ENCODE data around the gene NPHP1.

NPHP1 gene

DNA sequence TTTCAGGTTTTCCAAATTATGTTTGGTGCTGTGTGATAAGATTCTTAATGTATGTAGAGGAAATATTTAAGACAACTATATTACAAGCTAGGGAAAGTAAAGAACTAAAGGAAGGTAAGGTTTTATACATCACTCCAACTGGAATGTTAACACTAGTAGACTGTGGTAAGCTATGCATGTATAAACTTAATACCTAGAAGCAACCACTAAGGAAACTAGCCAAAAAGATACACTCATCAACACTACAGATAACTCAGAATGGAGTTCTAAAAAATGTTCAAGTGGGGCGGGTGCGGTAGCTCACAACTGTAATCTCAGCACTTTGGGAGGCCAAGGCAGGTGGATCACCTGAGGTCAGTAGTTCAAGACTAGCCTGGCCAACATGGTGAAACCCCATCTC lies 51.4 kb downstream of the NPHP1 start:
- peak; percentile 36 for DNase-seq (ENCODE audit: low read depth)
- no peak overlapping the region for H3K4me3 ChIP-seq (ENCODE audit: low read length)
- TF ChIP-seq, protein P1, sequence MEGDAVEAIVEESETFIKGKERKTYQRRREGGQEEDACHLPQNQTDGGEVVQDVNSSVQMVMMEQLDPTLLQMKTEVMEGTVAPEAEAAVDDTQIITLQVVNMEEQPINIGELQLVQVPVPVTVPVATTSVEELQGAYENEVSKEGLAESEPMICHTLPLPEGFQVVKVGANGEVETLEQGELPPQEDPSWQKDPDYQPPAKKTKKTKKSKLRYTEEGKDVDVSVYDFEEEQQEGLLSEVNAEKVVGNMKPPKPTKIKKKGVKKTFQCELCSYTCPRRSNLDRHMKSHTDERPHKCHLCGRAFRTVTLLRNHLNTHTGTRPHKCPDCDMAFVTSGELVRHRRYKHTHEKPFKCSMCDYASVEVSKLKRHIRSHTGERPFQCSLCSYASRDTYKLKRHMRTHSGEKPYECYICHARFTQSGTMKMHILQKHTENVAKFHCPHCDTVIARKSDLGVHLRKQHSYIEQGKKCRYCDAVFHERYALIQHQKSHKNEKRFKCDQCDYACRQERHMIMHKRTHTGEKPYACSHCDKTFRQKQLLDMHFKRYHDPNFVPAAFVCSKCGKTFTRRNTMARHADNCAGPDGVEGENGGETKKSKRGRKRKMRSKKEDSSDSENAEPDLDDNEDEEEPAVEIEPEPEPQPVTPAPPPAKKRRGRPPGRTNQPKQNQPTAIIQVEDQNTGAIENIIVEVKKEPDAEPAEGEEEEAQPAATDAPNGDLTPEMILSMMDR (IDR thresholded peaks at IDR 0.05; ENCODE audit: insufficient read depth, low read depth, low read length, missing control alignments), result no peak

DNA sequence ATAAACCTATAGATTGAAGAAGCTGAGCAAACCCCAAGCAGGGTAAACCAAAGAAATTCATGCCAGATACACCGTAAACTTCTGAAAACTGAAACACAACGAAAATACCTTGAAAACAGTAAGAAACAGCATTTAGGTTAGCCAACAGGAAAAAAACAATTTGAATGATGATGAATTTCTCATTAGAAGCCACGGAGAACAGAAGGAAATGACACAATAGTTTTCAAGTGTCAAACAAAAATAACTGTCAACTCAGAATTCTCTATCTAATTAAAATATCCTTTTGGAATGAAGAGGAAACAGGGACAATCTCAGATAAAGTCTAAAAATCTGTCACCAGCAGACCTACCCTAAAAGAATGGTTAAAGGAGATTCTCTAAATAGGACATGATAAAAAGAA lies 51.9 kb downstream of the NPHP1 start:
- no peak for DNase-seq (ENCODE audit: low read depth)
- H3K4me3 ChIP-seq (ENCODE audit: low read length), result no peak overlapping the region
- TF ChIP-seq, protein P1 (IDR thresholded peaks at IDR 0.05; ENCODE audit: insufficient read depth, low read depth, low read length, missing control alignments), result no peak

DNA sequence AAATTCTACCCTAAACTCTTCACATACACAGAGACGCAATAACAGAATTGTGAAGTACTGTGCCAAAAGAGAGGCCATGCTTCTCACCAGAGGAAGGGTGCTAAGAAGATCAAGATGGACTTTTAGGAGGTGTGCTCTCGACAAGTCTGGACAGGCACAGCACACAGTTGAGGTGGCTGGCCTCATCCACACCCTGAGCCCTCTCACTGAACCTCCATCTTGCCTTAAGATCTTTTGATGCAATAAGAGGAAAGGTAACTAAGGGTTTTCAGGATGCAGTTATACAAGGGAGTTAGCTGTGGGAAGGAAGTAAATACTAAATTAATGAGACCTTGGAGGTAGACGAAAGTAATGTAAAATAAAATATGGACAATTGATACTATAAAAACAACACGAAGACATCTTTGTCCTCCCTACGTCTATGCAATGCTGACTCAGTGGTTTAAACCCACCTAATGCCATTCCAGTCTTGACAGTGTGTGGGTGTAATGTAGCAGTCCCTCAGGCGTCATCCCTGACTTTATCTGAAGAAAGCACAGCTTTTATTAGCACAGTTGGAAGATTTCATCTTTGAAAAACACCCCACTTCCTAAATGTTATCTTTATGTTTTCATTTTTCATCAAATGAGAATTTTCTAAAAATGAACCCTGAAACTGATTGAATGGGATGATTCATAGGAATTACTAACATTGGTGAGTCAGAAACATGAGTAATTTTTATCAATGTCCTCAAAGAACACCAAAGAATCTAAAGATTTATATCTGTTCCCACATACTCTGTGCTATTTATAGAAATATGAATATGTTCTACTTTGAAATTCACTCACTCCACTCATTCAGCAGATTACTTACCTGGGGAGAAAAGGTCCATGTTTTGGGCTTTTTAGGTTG lies 55.2 kb downstream of the NPHP1 start:
- DNase-seq (ENCODE audit: low read depth), result peak; percentile 75
- TF ChIP-seq, protein P1 (IDR thresholded peaks at IDR 0.05; ENCODE audit: insufficient read depth, low read depth, low read length, missing control alignments), result no peak
- no peak overlapping the region for H3K4me3 ChIP-seq (ENCODE audit: low read length)

DNA sequence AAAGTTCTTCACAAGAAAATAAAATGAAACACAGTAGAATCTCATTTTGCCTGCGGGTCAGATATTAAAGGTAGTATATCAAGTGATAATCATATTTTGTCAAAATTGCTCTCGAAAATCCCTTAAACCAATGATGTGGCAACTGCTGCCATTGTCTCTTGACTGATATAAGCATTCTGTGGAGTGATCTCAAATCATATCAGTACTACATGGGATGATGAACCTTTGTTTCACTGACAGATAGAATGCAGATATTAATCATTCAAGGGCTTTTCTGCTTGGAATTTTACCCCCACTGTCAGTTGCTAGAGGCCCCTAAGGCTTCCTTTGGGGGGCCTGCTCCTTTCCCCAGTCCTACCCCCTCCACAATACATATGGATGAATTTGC lies 57.9 kb downstream of the NPHP1 start:
- H3K4me3 ChIP-seq (ENCODE audit: low read length), result no peak overlapping the region
- no peak for DNase-seq (ENCODE audit: low read depth)
- TF ChIP-seq, protein P1 (IDR thresholded peaks at IDR 0.05; ENCODE audit: insufficient read depth, low read depth, low read length, missing control alignments), result no peak

DNA sequence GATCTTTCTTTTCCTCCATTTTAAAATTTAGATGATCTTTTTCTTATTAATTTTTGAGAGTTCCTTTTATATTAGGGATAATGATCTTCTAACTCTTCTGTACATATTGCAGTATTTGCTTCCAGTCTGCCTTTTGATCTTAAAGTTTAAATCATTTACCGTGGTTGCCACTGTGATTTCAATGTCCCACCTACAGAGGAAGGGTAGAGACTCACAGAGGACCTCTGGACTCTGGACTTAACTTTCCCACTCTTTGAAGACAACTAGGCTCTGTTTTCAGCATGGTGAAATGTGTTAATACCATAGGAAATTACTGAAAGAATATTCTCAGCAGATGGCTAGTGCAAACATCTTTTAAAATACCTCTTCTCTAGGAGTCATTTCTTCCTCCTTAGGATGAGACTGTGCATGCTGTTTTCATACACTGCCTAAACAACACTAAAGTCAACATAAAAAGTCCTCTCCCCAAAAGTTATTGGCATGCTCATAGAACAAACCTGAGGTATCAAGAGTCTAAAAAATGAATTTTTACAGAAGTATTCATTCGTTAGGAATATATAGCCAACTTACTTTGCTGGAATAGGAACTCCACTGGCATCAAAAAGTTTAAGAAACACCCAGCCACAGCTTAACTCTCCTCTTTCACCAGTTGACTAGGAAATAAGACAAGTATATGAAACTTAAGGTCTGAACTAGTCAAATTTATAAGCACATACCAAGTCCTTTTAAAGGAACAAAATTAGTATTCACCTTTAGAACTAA lies 58.4 kb downstream of the NPHP1 start:
- H3K4me3 ChIP-seq (ENCODE audit: low read length), result no peak overlapping the region
- TF ChIP-seq, protein P1 (IDR thresholded peaks at IDR 0.05; ENCODE audit: insufficient read depth, low read depth, low read length, missing control alignments), result no peak
- no peak for DNase-seq (ENCODE audit: low read depth)

DNA sequence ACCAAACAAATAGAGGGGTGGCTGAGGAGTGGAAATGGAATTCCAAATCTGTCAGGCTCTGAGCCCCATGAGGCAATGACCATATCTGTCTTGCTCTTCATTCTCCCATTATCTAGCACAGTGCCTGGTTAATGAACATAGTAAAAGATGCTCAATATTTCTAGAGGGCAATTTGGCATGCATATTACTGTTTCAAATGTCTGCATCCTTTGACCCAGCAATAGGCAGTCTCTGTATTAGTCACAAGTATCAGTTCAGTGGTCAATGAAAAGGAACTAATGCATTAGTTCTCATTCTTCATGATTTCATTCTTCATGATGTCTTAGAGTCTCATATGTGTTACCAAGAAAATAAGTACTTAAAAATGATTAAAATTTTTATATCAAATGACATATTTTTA lies 60.8 kb downstream of the NPHP1 start:
- no peak for DNase-seq (ENCODE audit: low read depth)
- TF ChIP-seq, protein P1 (IDR thresholded peaks at IDR 0.05; ENCODE audit: insufficient read depth, low read depth, low read length, missing control alignments), result no peak
- H3K4me3 ChIP-seq (ENCODE audit: low read length), result no peak overlapping the region

Data from epithelial cell of esophagus (primary cell).